ENCODE data around the gene FERMT2.

DNA sequence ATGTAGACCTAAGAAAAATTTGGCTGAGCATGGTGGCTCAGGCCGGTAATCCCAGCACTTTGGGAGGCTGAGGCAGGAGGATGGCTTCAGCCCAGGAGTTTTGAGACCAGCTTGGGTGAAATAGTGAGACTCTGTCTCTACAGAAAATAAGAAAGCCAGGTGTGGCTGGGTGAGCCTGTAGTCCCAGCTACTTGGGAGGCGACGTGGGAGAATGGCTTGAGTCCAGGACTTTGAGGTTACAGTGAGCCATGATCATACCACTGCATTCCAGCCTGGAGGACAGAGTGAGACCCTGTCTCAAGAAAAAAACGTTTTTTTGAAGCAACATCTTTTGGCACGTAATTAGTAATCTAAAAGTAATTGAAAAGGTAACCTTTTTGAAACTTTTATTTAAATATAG lies 70.9 kb downstream of the FERMT2 start:
- TF ChIP-seq, protein P1, sequence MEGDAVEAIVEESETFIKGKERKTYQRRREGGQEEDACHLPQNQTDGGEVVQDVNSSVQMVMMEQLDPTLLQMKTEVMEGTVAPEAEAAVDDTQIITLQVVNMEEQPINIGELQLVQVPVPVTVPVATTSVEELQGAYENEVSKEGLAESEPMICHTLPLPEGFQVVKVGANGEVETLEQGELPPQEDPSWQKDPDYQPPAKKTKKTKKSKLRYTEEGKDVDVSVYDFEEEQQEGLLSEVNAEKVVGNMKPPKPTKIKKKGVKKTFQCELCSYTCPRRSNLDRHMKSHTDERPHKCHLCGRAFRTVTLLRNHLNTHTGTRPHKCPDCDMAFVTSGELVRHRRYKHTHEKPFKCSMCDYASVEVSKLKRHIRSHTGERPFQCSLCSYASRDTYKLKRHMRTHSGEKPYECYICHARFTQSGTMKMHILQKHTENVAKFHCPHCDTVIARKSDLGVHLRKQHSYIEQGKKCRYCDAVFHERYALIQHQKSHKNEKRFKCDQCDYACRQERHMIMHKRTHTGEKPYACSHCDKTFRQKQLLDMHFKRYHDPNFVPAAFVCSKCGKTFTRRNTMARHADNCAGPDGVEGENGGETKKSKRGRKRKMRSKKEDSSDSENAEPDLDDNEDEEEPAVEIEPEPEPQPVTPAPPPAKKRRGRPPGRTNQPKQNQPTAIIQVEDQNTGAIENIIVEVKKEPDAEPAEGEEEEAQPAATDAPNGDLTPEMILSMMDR (IDR thresholded peaks at IDR 0.05; ENCODE audit: insufficient read depth, low read depth, low read length): no peak
- no peak for TF ChIP-seq EZH2 (IDR thresholded peaks at IDR 0.05; ENCODE audit: insufficient read depth, low read length)
